IPS-15b (cell line): ENCODE measurements around the gene ELK3.

ENCODE experiments used
- H3K27me3 ChIP-seq: one replicate; pipeline ENCODE4 v1.6.1; 2013; ENCODE audit warnings: low read length; ENCODE audit not compliant: control insufficient read depth, insufficient read depth
- H3K36me3 ChIP-seq: one replicate; pipeline ENCODE4 v1.6.1; 2013; ENCODE audit warnings: low read length; ENCODE audit not compliant: control insufficient read depth, insufficient read depth
- H3K4me1 ChIP-seq: one replicate; pipeline ENCODE4 v1.6.1; 2013; ENCODE audit warnings: mild to moderate bottlenecking, low read length; ENCODE audit not compliant: control insufficient read depth, insufficient read depth
- H3K4me3 ChIP-seq: one replicate; pipeline ENCODE4 v1.5.1; 2013; ENCODE audit warnings: low read depth, low read length
- H3K9ac ChIP-seq: one replicate; pipeline ENCODE4 v1.6.1; 2013; ENCODE audit warnings: low read depth, mild to moderate bottlenecking, low read length
- H3K9me3 ChIP-seq: one replicate; pipeline ENCODE4 v1.6.1; 2013; ENCODE audit warnings: mild to moderate bottlenecking, low read length; ENCODE audit not compliant: control insufficient read depth, insufficient read depth

Gene ELK3

DNA sequence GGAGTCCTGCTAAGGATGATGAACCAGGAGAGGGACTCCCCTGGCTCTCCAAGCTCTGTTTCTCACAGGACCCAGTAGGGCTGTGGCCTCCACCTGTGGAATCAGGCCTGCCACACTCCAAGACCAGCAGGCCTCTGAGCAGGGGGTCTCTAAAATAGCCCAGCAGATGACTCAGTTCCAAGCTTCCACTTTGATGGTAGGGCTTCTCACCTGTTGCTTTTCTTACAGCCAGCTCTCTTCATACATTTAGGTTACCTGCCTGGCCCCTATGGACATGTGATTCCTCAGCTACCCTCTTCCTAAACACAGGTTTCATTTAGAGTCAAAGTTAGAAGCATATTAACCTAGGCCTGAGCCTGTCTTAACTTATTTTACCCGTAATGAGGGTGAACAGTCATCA, 26.7 kb upstream of the ELK3 start:
- Histone ChIP-seq H3K4me1 (no peaks in the 10 kb centered on the region), H3K36me3 (no peaks in the 10 kb centered on the region), H3K27me3 (no peaks in the 10 kb centered on the region), H3K9me3 (no peaks in the 10 kb centered on the region), H3K4me3 (no peak overlapping the region), H3K9ac (no peak overlapping the region)

- Histone ChIP-seq H3K9ac (no peak overlapping the region), H3K36me3 (no peaks in the 10 kb centered on the region), H3K4me3 (no peak overlapping the region), H3K9me3 (no peaks in the 10 kb centered on the region), H3K27me3 (no peaks in the 10 kb centered on the region), H3K4me1 (no peaks in the 10 kb centered on the region)
These were observed 23.8 kb upstream of the ELK3 start for GRCh38 chr12:96170328-96170727.

GRCh38 chr12:96170762-96171161, 23.4 kb upstream of the ELK3 start:
- Histone ChIP-seq H3K36me3 (no peaks in the 10 kb centered on the region), H3K4me3 (no peak overlapping the region), H3K9ac (no peak overlapping the region), H3K9me3 (no peaks in the 10 kb centered on the region), H3K27me3 (no peaks in the 10 kb centered on the region), H3K4me1 (no peaks in the 10 kb centered on the region)

GRCh38 chr12:96171905-96172304, 22.3 kb upstream of the ELK3 start:
- Histone ChIP-seq H3K9ac (no peak overlapping the region), H3K36me3 (no peaks in the 10 kb centered on the region), H3K9me3 (peaks cover under 1% of the 10 kb centered on the region), H3K4me1 (no peaks in the 10 kb centered on the region), H3K4me3 (no peak overlapping the region), H3K27me3 (no peaks in the 10 kb centered on the region)

- H3K4me1 ChIP-seq = no peaks in the 10 kb centered on the region
- H3K4me3 ChIP-seq = no peak overlapping the region
- no peak overlapping the region for H3K9ac ChIP-seq
- no peaks in the 10 kb centered on the region for H3K27me3 ChIP-seq
- H3K9me3 ChIP-seq = peaks cover 3% of the 10 kb centered on the region
- no peaks in the 10 kb centered on the region for H3K36me3 ChIP-seq
These were observed 21.2 kb upstream of the ELK3 start for GRCh38 chr12:96172981-96173380.

- Histone ChIP-seq H3K4me1 (no peaks in the 10 kb centered on the region), H3K9me3 (peaks cover 3% of the 10 kb centered on the region), H3K9ac (no peak overlapping the region), H3K36me3 (no peaks in the 10 kb centered on the region), H3K27me3 (no peaks in the 10 kb centered on the region), H3K4me3 (no peak overlapping the region)
These were observed 17.6 kb upstream of the ELK3 start for GRCh38 chr12:96176575-96176974.

DNA sequence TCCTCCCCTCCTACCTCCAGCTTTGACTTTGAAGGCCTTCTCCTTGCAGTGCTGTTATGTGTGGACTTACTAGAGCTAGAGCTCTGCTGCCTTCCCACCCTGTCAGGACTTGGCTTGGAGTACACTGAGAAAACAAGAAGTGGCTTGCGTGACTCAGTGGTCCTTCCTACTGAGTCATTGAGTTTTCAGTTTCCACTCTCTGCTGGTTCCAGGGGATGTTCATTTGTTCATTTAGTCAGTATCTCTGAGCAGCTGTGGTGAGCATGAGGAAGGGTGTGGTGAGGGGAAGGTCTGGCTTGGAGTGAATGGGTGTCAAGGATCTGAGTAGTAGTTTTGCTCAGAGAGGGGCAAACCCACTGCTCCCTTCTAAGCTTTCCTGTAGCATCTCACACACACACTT, 17.2 kb upstream of the ELK3 start:
- H3K4me3 ChIP-seq = no peak overlapping the region
- no peaks in the 10 kb centered on the region for H3K4me1 ChIP-seq
- H3K36me3 ChIP-seq = no peaks in the 10 kb centered on the region
- no peaks in the 10 kb centered on the region for H3K27me3 ChIP-seq
- H3K9ac ChIP-seq = no peak overlapping the region
- peaks cover 3% of the 10 kb centered on the region for H3K9me3 ChIP-seq

DNA sequence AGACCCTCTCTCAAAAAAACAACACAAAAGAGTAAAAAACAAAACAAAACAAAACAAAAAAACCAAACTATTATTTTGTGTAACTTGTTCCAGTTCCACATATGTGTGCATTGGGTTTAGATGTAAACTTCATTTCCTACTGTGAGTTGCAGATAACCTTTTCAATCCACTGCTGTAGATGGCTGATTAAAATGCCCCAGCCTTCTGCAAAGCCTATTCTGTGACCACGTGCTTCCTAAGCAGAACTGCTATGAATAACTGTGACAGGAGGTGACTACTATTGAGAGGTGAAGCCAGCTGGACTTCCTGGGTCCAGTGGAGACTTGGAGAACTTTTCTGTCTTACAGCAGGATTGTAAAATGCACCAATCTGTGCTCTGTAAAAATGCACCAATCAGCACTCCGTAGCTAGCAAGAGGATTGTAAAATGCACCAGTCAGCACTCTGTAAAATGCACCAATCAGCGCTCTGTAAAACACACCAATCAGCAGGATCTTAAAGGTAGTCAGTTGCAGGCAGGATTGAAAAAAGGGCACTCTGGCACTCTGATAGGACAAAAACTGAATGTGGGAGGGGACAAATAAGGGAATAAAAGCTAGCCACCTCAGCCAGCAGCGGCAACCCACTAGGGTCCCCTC, 10.3 kb upstream of the ELK3 start:
- H3K4me3 ChIP-seq = no peak overlapping the region
- H3K27me3 ChIP-seq = no peaks in the 10 kb centered on the region
- no peak overlapping the region for H3K9ac ChIP-seq
- no peaks in the 10 kb centered on the region for H3K36me3 ChIP-seq
- no peaks in the 10 kb centered on the region for H3K4me1 ChIP-seq
- H3K9me3 ChIP-seq = no peaks in the 10 kb centered on the region

GRCh38 chr12:96185914-96186313, 8.3 kb upstream of the ELK3 start:
- H3K27me3 ChIP-seq = no peaks in the 10 kb centered on the region
- no peak overlapping the region for H3K4me3 ChIP-seq
- H3K9ac ChIP-seq = no peak overlapping the region
- no peaks in the 10 kb centered on the region for H3K9me3 ChIP-seq
- no peaks in the 10 kb centered on the region for H3K36me3 ChIP-seq
- no peaks in the 10 kb centered on the region for H3K4me1 ChIP-seq

DNA sequence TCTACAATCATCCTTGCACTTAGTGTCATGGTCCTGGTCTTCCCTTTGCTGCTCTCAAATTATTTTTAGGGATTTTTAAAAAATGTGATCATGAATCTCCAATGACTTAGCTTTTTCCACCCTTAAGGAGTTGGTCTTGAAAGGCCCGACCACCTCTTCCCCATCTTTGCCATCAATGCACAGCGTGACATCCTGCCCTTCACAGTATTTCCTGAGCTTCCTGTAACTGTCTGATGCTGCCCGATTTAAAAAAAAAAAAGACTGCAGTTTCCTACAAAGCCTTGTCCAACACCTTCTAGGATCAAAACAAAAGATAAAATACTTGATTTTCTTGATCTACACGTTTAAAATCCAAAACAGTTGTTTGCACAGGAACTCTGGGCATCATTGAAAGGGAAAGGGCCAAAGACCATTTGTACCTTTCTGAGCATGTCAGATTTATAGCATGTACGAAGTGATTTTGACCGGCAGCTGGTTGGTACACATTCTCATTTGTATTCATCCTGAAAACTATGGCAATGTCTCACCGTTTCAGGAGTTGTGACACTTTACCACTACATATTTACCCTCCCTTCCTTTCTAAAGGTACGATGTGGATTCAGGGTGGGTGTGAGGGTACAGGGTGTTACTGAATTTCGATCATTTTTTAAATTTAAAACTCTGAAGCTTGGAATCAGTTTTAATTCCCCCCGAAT, 7.4 kb upstream of the ELK3 start:
- Histone ChIP-seq H3K4me3 (no peak overlapping the region), H3K9me3 (no peaks in the 10 kb centered on the region), H3K4me1 (no peaks in the 10 kb centered on the region), H3K27me3 (no peaks in the 10 kb centered on the region), H3K9ac (no peak overlapping the region), H3K36me3 (no peaks in the 10 kb centered on the region)

DNA sequence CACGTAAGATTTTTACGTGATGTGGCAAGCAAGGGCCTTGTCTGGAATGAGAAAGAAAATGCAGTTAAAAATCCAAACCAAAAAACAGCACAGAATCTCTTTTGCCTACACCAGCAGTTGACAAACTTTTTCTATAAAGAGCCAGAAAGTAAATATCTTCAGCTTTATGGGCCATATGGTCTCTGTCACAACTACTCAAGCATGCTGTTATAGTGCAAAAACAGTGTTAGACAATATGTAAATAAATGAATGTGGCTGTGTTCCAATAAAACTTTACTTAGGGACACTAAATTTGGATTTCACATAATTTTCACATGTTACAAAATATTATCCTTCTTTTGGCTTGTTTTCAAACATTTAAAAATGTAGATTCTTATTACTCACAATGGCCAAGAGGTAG, 6.2 kb upstream of the ELK3 start:
- H3K9me3 ChIP-seq = no peaks in the 10 kb centered on the region
- no peak overlapping the region for H3K4me3 ChIP-seq
- H3K4me1 ChIP-seq = no peaks in the 10 kb centered on the region
- no peaks in the 10 kb centered on the region for H3K27me3 ChIP-seq
- no peaks in the 10 kb centered on the region for H3K36me3 ChIP-seq
- H3K9ac ChIP-seq = no peak overlapping the region

DNA sequence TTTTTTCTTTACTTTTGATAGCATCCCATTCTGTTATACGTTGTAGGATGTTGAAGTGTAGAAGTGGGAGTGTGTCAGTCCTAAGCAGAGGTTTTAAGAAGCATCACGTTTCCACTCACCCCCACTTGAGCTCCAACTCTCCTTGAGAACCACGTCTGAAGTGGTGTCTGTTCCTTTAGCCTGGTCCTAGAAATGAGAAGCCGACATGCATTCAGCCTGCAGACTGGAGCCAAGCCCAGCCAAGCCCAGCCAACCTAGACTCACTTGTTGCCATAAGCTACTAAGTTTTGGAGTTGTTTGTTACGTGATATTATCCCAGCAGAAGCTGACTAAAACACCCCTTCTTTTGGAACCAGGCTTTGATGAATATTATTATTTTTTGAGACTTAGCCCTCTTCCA, 4.4 kb upstream of the ELK3 start:
- no peak overlapping the region for H3K9ac ChIP-seq
- peaks cover 8% of the 10 kb centered on the region for H3K27me3 ChIP-seq
- no peaks in the 10 kb centered on the region for H3K4me1 ChIP-seq
- H3K9me3 ChIP-seq = no peaks in the 10 kb centered on the region
- H3K36me3 ChIP-seq = no peaks in the 10 kb centered on the region
- no peak overlapping the region for H3K4me3 ChIP-seq
